Gastroesophageal sphincter (tissue), 4 donors: ENCODE data around the gene HOXD8. TPM values are rescaled to one million over a fixed set of nuclear protein-coding genes. Genes with fewer than 3 reads are reported as not detected.
A peak's percentile ranks its signal among the peaks of the same experiment; 100 is the strongest.

ENCODE experiments used
- ATAC-seq: fragments of 150-250 bp; one replicate; pipeline ENCODE4 v1.9.1; 2016; ENCODE audit warnings: mild to moderate bottlenecking, moderate library complexity
- H3K27ac ChIP-seq, 4 donors: fragments of 200-600 bp; sonication (generic) in 3 of 4; 1 replicate in 3 of 4; 2 replicates in 1 of 4; pipeline ENCODE4 v1.5.1; 2016 to 2019
- H3K27me3 ChIP-seq: fragments of 200-600 bp; sonication (generic); one replicate; pipeline ENCODE4 v1.5.1; 2019
- H3K36me3 ChIP-seq, 2 donors: fragments of 200-600 bp; sonication (generic); one replicate each; pipeline ENCODE4 v1.5.1; 2019; ENCODE audit warnings: control low read depth in 1 of 2
- H3K4me1 ChIP-seq, 3 donors: fragments of 200-600 bp; sonication (generic); 1 replicate in 2 of 3; 2 replicates in 1 of 3; pipeline ENCODE4 v1.5.1; 2016 to 2019; ENCODE audit warnings: control low read depth in 2 of 3
- H3K4me3 ChIP-seq, 2 donors: fragments of 200-600 bp; sonication (generic); one replicate each; pipeline ENCODE4 v1.5.1; 2019; ENCODE audit warnings: mild to moderate bottlenecking in 1 of 2, moderate library complexity in 1 of 2
- H3K9me3 ChIP-seq, 3 donors: fragments of 200-600 bp; sonication (generic); one replicate each; pipeline ENCODE4 v1.5.1; 2017 to 2019; ENCODE audit warnings: control low read depth in 2 of 3
- EP300 ChIP-seq: sonication (generic); formaldehyde crosslinking; IDR thresholded peaks from one replicate; pipeline ENCODE4 v1.6.1; 2017; ENCODE audit warnings: antibody characterized with exemption, mild to moderate bottlenecking
- POLR2A ChIP-seq, 2 donors: fragments of 450-650 bp; IDR thresholded peaks; one replicate each; pipeline ENCODE4 v1.6.1; 2017; ENCODE audit warnings: antibody characterized with exemption in 2 of 2, mild to moderate bottlenecking in 2 of 2, moderate library complexity in 1 of 2
- POLR2AphosphoS5 ChIP-seq: sonication (generic); formaldehyde crosslinking; IDR thresholded peaks from one replicate; pipeline ENCODE4 v1.6.1; 2017; ENCODE audit warnings: antibody characterized with exemption
- WGBS, 2 donors: methylation state at CpG; one replicate each; pipeline ENCODE4 v1.1.5; 2018; ENCODE audit warnings: low coverage in 1 of 2; 5-methylcytosine and 5-hydroxymethylcytosine counted together
- total RNA-seq, 4 donors: library from RNA; depleted of rRNA; stranded (reverse); fragments of >200 nt; gene quantifications; one replicate each; pipeline ENCODE4 v1.1.0, GENCODE V29; 2016
- TF ChIP-seq, protein P1 (sequence below), 4 experiments: fragments of 200-600 bp in 2 of 4; fragments of 450-650 bp in 2 of 4; sonication (generic) in 1 of 4; IDR thresholded peaks; one replicate each; pipeline ENCODE4 v1.5.1; 2017 to 2019; ENCODE audit warnings: antibody characterized with exemption in 4 of 4, mild to moderate bottlenecking in 2 of 4, moderate library complexity in 2 of 4

Gene HOXD8
- total RNA-seq, 4 donors from 2014 or later = 2.3 to 6.9 (median 3.4) TPM

DNA sequence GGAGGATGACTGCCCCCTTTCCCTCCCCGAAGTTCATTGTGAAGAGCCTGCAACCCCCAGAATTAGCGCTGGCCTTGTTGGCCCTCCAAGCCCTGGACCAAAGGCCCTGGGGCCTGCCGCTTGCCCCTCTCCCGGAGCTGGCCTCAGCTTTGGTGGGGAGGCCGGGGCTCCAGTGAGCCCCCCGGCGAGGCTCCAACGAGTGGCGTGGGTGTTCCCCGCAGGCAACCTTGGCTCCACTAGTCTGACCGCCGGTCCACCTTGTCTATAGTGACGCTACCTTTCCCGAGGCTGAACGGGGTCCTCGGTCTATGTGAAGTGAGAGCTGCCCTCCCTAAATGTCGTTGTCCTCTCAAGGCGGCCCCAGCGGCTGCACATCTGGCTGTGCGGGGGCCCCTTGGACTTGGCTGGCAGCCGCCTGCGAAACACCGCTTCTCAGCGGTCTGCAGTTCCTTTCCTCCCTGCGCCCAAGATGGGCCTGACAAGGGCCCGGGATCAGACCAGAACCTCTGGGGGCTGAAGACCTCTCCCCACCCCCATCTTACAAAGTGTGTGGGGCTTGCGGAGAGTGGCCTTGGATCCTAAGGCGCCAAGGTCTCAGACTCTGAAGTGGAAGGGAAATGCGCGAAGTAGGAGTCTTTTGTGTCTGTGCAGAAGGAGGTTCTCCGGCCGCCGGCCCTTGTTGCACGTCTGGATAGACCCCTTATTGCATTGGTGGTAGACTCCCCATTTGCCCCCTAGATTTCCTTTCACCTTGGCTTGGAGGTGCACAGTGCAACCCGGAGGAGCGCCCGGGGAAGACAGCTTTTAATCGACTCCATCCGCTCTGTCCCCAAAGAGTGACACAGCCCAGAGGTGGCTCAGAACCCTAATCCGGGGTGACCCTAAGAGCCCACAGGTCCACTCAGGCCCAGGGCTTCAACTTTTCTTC, 16.9 kb upstream of the HOXD8 start:
- 0 to 13% methylated on average over 6 to 8 of the region's 40 CpGs for WGBS, 2 donors
- Histone ChIP-seq H3K4me3 (no peak overlapping the region), H3K9me3 (no peaks in the 10 kb centered on the region), H3K4me1 (peaks cover 0 to 25% (median 11%) of the 10 kb centered on the region in 3 donors), H3K36me3 (no peaks in the 10 kb centered on the region), H3K27ac (no peak overlapping the region), H3K27me3 (peaks cover 100% of the 10 kb centered on the region)
- TF ChIP-seq, protein P1, sequence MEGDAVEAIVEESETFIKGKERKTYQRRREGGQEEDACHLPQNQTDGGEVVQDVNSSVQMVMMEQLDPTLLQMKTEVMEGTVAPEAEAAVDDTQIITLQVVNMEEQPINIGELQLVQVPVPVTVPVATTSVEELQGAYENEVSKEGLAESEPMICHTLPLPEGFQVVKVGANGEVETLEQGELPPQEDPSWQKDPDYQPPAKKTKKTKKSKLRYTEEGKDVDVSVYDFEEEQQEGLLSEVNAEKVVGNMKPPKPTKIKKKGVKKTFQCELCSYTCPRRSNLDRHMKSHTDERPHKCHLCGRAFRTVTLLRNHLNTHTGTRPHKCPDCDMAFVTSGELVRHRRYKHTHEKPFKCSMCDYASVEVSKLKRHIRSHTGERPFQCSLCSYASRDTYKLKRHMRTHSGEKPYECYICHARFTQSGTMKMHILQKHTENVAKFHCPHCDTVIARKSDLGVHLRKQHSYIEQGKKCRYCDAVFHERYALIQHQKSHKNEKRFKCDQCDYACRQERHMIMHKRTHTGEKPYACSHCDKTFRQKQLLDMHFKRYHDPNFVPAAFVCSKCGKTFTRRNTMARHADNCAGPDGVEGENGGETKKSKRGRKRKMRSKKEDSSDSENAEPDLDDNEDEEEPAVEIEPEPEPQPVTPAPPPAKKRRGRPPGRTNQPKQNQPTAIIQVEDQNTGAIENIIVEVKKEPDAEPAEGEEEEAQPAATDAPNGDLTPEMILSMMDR (IDR thresholded peaks at IDR 0.05) = no peak
- no peak for TF ChIP-seq POLR2A (IDR thresholded peaks at IDR 0.05)
- TF ChIP-seq POLR2AphosphoS5 = no peak
- no peak for TF ChIP-seq EP300
- no peak for ATAC-seq

DNA sequence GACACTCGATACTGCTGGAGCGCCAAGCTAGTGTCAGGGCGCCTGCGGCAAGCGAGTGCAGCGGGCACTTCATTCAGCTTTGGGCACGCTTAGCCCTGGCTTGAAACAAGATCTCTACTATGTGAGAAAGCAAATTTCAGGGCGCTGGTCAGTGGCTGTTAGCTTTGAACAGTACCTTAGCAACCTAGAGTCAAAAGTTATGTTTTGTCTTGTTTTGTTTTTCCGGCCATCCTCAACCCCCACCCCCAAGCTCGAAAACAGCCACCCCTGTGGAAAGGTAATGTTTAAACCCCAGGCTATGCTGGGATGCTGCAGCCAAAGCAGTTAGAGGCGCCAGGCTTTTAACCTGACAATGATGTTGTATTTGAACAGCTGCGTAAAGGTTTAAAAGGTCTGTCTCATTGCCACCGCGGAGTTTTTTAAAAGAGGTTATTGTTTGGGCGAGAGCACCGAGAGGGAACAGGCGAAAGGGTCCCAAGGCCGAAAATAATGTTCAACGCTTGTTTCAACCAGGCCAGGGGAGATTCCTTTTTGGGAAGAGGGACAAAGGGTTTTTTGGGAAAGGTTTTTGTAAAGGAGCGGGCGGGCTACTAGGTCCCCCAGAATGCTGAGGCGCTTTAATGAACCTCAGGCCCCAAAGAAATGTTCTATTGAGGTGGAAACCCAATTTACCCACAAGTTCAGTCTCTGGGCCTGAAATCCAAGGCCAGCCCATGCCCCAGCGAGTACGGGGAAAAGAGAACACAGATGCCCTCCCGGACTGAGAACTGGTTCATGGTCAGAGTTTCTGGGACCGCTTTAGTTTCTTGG, 15.2 kb upstream of the HOXD8 start:
- Histone ChIP-seq H3K36me3 (no peaks in the 10 kb centered on the region), H3K4me1 (peaks cover 0 to 9% (median 0%) of the 10 kb centered on the region in 3 donors), H3K27ac (no peak overlapping the region), H3K4me3 (no peak overlapping the region), H3K27me3 (peaks cover 100% of the 10 kb centered on the region), H3K9me3 (no peaks in the 10 kb centered on the region)
- TF ChIP-seq POLR2AphosphoS5 (no peak), POLR2A (IDR thresholded peaks at IDR 0.05) (no peak), EP300 (no peak)
- TF ChIP-seq, protein P1 (IDR thresholded peaks at IDR 0.05) = no peak
- WGBS, 2 donors = 9 to 16% methylated on average over 8 to 20 of the region's 26 CpGs
- ATAC-seq = no peak

DNA sequence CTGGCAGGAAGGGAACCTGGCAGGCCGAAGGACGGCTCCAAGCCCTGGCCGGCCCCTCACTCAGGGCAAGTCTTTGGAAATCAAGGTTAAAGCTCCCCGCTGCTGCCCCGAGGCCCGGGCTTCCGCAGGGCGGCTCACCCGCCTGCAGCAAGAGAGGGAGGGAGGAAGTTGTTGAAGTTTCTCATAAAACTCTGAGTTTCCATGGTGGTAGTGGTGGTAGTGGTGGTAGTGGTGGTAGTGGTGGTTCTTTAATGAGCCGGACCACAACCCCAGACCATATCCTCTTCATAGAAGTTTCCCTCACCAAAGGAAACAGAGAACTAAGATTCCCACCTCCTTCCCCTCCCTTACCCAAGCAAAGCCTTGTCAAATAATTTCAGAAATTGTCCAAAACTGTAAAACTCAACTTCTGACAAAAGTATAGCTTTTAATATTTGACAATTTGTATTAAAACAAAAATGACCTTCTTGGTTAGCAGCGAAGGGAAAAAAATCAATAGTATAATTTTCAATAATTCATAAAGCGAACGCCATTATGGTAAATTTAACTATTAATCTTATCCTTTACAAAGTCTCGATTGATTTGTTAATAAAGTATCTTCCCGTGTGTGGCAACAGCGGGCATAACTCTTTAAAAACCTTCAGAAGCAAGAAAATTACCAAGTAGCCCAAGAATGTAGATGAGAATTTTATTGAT, 14.4 kb upstream of the HOXD8 start:
- peaks cover 0 to 9% (median 0%) of the 10 kb centered on the region in 3 donors for H3K4me1 ChIP-seq
- WGBS, 2 donors = 17 to 20% methylated on average over 7 to 12 of the region's 16 CpGs
- no peak overlapping the region for H3K27ac ChIP-seq
- TF ChIP-seq EP300 (no peak), POLR2A (IDR thresholded peaks at IDR 0.05) (no peak), POLR2AphosphoS5 (no peak)
- TF ChIP-seq, protein P1 (IDR thresholded peaks at IDR 0.05) = no peak
- H3K9me3 ChIP-seq = no peaks in the 10 kb centered on the region
- no peak for ATAC-seq
- no peaks in the 10 kb centered on the region for H3K36me3 ChIP-seq
- H3K4me3 ChIP-seq = no peak overlapping the region
- peaks cover 100% of the 10 kb centered on the region for H3K27me3 ChIP-seq

DNA sequence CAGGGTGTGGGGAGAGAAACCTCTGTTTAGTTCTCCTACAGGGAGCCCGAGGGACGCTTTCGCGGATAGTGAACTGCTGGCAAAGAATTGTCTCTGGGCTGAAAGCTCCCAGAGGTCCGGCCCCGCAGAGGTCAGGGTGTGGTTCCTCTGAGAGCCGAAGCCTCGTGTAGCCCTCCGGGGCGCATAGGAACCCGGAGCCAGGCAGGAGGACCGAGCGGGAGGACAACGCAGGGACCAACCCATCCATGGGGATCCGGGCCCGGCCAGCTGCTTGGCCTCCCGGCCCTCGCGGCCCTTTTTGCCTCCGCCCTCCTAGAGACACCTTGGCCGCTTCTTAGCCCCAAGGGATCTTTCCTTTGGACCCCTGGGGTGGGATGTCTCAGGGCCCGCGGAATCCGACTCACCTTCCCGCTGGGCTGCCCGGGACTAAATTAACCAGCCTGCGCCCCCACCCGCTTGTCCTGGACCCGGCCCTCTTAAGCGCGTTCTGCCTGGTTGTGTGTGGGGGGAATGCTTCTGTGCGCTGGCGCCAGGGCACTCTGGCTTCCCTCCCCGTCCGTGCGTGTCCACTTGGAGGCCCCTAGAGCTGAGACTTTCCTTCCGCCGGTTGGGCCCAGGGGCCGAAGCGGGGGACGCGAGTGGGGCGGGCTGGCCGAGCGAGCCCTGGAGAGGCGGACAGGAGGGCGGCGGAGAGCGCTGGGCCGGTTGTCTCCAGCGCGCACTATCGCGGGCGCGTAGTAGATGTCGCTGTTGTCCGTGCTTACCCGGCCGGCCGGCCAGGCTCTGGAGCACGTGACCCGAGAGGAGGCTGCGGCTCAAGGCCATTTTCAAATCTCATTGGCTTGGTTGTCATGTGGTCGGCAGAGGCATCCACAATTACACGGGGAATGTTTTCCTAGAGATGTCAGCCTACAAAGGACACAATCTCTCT, 13.4 kb upstream of the HOXD8 start, which contains the start of gene HOXD10:
Gene HOXD10, plus strand, starts transcription at position 896 of the 931 bp plus-strand sequence. CDS start 56 bp downstream, outside the sequence.
- 5% methylated on average over 25 of the region's 66 CpGs; no CpG with 5 or more reads in 1 of the 2 donors for WGBS, 2 donors
- Histone ChIP-seq H3K9me3 (no peaks in the 10 kb centered on the region), H3K4me1 (peaks cover 0 to 9% (median 0%) of the 10 kb centered on the region in 3 donors), H3K27ac (no peak within 1 kb of the TSS), H3K4me3 (peak within 1 kb of the TSS in 1 of 2 donors; percentile 10), H3K36me3 (no peaks in the 10 kb centered on the region), H3K27me3 (peaks cover 100% of the 10 kb centered on the region)
- TF ChIP-seq, protein P1 (IDR thresholded peaks at IDR 0.05) = peak in 1 of 4 experiments; percentile 19
- no peak for TF ChIP-seq POLR2AphosphoS5
- peak; percentile 48 for ATAC-seq
